NB4 (cell line): ENCODE measurements around the gene FRRS1L.

Source experiments
- POLR2A ChIP-seq: IDR thresholded peaks from 2 replicates; pipeline ENCODE4 v1.6.1; 2011; ENCODE audit warnings: mild to moderate bottlenecking; ENCODE audit not compliant: insufficient read length; ENCODE audit errors: extremely low read depth
- TF ChIP-seq, protein P1 (sequence below): IDR thresholded peaks from one replicate; pipeline ENCODE4 v1.5.1; 2012; ENCODE audit warnings: low read depth, low read length
- TF ChIP-seq, protein P2 (sequence below): IDR thresholded peaks from 2 replicates; pipeline ENCODE4 v1.6.1; 2011; ENCODE audit warnings: low read depth, low read length

DNA sequence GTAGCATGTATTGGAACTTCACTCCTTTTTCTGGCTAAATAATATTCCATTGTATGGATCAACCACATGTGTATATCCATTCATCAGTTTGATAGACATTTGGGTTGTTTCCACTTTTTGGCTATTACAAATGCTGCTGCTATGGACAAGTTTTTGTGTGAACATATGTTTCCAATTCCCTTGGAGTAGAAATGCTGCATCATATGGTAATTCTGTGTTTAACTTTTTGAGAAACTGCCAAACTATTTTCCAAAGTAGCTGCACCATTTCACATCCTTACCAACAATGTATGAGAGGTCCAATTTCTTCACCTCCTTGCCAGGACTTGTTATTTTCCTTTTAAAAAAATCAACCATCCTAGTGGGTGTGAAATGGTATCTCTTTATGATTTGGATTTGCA lies 8.4 kb downstream of the FRRS1L start:
- TF ChIP-seq, protein P1, sequence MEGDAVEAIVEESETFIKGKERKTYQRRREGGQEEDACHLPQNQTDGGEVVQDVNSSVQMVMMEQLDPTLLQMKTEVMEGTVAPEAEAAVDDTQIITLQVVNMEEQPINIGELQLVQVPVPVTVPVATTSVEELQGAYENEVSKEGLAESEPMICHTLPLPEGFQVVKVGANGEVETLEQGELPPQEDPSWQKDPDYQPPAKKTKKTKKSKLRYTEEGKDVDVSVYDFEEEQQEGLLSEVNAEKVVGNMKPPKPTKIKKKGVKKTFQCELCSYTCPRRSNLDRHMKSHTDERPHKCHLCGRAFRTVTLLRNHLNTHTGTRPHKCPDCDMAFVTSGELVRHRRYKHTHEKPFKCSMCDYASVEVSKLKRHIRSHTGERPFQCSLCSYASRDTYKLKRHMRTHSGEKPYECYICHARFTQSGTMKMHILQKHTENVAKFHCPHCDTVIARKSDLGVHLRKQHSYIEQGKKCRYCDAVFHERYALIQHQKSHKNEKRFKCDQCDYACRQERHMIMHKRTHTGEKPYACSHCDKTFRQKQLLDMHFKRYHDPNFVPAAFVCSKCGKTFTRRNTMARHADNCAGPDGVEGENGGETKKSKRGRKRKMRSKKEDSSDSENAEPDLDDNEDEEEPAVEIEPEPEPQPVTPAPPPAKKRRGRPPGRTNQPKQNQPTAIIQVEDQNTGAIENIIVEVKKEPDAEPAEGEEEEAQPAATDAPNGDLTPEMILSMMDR = no peak
- no peak for TF ChIP-seq POLR2A
- TF ChIP-seq, protein P2, sequence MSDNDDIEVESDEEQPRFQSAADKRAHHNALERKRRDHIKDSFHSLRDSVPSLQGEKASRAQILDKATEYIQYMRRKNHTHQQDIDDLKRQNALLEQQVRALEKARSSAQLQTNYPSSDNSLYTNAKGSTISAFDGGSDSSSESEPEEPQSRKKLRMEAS = no peak
